ENCODE data around the gene PHLDA3.
A peak's percentile ranks its signal among the peaks of the same experiment; 100 is the strongest.

PHLDA3 gene

DNA sequence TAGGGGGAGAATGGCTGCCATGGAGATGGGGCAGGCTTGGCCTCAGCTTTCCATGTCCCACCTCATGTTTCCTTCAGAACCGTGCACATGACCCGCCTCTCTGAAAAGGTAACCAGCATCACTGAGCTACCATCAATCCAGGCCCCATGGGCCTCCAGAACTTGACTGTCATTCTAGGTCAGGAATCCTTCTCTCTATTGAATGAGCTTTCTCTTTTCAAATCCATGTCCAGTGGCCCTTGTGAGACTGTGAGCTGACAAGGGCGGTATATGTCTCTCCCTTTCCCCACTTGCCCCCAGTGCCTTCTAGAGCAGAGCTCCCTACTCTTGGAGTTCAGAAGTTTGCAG is 33.5 kb upstream of the PHLDA3 start:
- intact Hi-C loops (cut with DNase I; ENCODE audit: low total_unique reads) = no loop called here
- TF ChIP-seq, protein P1, sequence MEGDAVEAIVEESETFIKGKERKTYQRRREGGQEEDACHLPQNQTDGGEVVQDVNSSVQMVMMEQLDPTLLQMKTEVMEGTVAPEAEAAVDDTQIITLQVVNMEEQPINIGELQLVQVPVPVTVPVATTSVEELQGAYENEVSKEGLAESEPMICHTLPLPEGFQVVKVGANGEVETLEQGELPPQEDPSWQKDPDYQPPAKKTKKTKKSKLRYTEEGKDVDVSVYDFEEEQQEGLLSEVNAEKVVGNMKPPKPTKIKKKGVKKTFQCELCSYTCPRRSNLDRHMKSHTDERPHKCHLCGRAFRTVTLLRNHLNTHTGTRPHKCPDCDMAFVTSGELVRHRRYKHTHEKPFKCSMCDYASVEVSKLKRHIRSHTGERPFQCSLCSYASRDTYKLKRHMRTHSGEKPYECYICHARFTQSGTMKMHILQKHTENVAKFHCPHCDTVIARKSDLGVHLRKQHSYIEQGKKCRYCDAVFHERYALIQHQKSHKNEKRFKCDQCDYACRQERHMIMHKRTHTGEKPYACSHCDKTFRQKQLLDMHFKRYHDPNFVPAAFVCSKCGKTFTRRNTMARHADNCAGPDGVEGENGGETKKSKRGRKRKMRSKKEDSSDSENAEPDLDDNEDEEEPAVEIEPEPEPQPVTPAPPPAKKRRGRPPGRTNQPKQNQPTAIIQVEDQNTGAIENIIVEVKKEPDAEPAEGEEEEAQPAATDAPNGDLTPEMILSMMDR (IDR thresholded peaks at IDR 0.05) = no peak
- Histone ChIP-seq H3K4me3 (peak overlapping the region; percentile 82 to 93), H3K36me3 (peaks cover 7 to 21% (median 20%) of the 10 kb centered on the region in 3 donors), H3K27ac (peak overlapping the region; percentile 93 to 97), H3K4me1 (peaks cover 0 to 80% (median 67%) of the 10 kb centered on the region in 4 donors), H3K9me3 (no peaks in the 10 kb centered on the region), H3K27me3 (no peaks in the 10 kb centered on the region)
- no peak for DNase-seq

DNA sequence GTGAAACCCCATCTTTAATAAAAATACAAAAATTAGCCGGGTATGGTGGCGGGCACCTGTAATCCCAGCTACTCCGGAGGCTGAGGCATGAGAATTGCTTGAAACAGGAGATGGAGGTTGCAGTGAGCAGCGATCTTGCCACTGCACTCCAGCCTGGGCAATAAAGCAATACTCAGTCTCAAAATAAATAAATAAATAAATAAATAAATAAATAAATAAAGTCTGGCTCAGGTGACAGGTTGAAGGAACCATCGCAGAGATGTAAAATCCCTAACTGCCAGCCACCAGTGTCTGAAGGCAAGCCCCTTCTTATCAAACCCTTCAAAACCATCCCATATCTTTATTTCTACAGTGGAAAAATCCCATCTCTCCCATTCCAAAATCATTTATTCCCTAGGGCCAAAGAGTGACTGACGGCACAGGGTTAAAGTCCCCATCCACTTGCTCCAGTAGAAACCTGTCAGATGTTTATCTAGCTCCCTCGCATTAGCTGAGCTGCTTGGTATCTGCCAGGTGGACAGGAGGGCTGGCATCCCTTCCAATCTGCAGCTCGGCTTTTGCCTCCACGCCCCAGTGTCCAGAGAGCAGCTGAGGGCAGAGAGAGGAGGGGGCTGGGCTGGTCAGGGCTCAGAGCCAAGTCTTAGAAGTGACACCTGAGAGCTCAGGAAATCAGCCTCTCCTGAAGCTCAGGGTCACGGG is 33.0 kb upstream of the PHLDA3 start:
- Histone ChIP-seq H3K27ac (peak overlapping the region; percentile 93 to 97), H3K4me3 (peak overlapping the region; percentile 82 to 93), H3K27me3 (no peaks in the 10 kb centered on the region), H3K36me3 (peaks cover 7 to 24% (median 22%) of the 10 kb centered on the region in 3 donors), H3K9me3 (no peaks in the 10 kb centered on the region), H3K4me1 (peaks cover 0 to 78% (median 68%) of the 10 kb centered on the region in 4 donors)
- no peak for DNase-seq
- TF ChIP-seq, protein P1 (IDR thresholded peaks at IDR 0.05) = no peak
- intact Hi-C loops (cut with DNase I; ENCODE audit: low total_unique reads) = no loop called here

DNA sequence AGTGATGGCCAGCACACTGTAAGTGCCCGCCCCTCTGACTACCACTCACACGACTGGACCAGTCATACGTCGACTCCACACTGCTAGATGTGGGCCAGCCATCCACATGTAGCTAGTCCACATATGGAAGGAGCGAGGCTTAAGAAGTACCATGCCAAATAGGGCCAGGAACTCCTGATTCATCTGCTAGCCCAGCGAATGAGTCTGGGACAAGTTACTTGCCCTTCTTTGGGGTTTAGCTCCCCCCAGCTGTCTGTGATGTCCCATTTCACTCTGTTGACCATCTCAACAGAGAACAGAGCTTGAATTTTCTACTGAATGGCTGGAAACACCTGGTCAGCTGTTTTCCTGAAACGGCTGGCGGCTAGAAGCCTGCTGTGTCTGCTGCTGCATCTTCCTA is 32.2 kb upstream of the PHLDA3 start:
- Histone ChIP-seq H3K9me3 (no peaks in the 10 kb centered on the region), H3K4me1 (peaks cover 0 to 87% (median 75%) of the 10 kb centered on the region in 4 donors), H3K27ac (peak overlapping the region; percentile 93 to 97), H3K4me3 (peak overlapping the region; percentile 82 to 93), H3K36me3 (peaks cover 7 to 24% (median 22%) of the 10 kb centered on the region in 3 donors), H3K27me3 (no peaks in the 10 kb centered on the region)
- intact Hi-C loops (cut with DNase I; ENCODE audit: low total_unique reads) = no loop called here
- TF ChIP-seq, protein P1 (IDR thresholded peaks at IDR 0.05) = no peak
- DNase-seq = peak; percentile 45 to 85

DNA sequence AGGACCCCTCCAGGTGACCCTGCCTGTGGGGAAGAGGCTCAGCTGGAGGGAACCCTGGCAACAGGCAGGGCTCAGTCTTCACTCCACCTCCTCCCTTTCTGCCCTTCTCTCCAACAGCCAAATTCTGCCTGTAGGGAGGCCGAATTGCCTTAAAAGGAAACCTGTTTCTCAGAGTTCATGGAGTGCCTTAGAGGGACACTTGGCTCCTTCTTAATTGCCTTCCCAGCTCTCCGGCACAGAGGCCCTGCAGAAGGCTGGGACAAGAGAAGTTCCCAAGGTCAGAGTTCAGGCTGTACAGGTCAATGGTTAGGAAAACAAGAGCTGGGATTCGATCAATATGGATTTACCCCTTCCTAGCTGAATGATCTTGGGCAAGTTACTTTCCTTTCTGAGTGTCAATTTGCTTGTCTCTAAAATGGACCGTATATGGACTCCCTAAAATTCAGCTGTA is 31.7 kb upstream of the PHLDA3 start:
- no peaks in the 10 kb centered on the region for H3K27me3 ChIP-seq
- intact Hi-C loops (cut with DNase I; ENCODE audit: low total_unique reads) = no loop called here
- peak overlapping the region; percentile 93 to 97 for H3K27ac ChIP-seq
- TF ChIP-seq, protein P1 (IDR thresholded peaks at IDR 0.05) = no peak
- H3K4me3 ChIP-seq = peak overlapping the region; percentile 82 to 93
- peaks cover 0 to 88% (median 78%) of the 10 kb centered on the region in 4 donors for H3K4me1 ChIP-seq
- peak; percentile 61 to 82 for DNase-seq
- no peaks in the 10 kb centered on the region for H3K9me3 ChIP-seq
- peaks cover 10 to 24% (median 23%) of the 10 kb centered on the region in 3 donors for H3K36me3 ChIP-seq

DNA sequence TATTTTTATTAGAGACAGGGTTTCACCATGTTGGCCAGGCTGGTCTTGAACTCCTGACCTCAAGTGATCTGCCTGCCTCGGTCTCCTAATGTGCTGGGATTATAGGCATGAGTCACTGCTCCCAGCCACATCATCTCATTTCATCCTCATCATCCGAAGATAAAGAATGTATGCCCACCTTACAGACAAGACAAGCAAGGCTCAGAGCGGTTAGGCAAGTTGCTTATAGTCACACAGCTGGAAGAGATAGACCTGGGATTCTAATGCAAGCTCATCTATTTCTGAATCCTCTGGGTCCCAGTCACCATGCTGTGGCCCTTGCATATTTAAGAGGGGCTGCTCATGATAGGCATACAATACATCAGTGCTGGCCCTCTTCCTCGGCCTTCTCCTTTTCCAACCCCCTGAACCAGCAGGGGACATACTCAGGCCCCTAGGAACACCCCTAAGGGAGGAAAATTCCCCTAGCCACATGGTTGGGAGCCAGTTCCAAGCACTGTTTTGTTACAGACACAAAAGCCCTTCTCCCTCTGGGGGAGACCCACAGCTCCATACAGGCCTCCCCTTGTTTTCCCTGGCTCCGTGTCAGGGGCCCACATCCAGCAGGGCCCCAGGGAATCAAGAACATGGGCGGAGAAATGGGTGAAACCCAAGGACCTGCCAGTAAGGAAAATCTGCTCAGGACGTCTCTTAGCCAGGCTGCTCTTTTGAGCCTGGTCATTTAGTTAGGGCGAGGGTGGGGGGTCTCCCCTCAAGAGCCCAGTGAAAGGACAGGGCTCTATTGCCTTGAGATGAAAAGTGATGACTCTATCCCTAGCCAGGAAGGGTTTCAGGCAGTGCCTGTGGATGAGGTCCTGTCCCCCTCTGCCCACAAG is 31.0 kb upstream of the PHLDA3 start:
- H3K4me1 ChIP-seq = peaks cover 0 to 93% (median 82%) of the 10 kb centered on the region in 4 donors
- H3K36me3 ChIP-seq = peaks cover 16 to 31% (median 30%) of the 10 kb centered on the region in 3 donors
- H3K27me3 ChIP-seq = no peaks in the 10 kb centered on the region
- intact Hi-C loops (cut with DNase I; ENCODE audit: low total_unique reads) = no loop called here
- TF ChIP-seq, protein P1 (IDR thresholded peaks at IDR 0.05) = no peak
- peak overlapping the region; percentile 93 to 97 for H3K27ac ChIP-seq
- DNase-seq = peak; percentile 61 to 93
- peak overlapping the region; percentile 82 to 93 for H3K4me3 ChIP-seq
- no peaks in the 10 kb centered on the region for H3K9me3 ChIP-seq
